ENCODE results near the gene BRAT1. TPM values are rescaled to one million over a fixed set of nuclear protein-coding genes. Genes with fewer than 3 reads are reported as not detected.

The BRAT1 gene
- total RNA-seq, 3 donors from 2014 or later, result 20.7 to 27.9 (median 22.1) TPM

- TF ChIP-seq, protein P1, sequence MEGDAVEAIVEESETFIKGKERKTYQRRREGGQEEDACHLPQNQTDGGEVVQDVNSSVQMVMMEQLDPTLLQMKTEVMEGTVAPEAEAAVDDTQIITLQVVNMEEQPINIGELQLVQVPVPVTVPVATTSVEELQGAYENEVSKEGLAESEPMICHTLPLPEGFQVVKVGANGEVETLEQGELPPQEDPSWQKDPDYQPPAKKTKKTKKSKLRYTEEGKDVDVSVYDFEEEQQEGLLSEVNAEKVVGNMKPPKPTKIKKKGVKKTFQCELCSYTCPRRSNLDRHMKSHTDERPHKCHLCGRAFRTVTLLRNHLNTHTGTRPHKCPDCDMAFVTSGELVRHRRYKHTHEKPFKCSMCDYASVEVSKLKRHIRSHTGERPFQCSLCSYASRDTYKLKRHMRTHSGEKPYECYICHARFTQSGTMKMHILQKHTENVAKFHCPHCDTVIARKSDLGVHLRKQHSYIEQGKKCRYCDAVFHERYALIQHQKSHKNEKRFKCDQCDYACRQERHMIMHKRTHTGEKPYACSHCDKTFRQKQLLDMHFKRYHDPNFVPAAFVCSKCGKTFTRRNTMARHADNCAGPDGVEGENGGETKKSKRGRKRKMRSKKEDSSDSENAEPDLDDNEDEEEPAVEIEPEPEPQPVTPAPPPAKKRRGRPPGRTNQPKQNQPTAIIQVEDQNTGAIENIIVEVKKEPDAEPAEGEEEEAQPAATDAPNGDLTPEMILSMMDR (IDR thresholded peaks at IDR 0.05), result no peak
- ATAC-seq (peak; percentile 50), DNase-seq (peak; percentile 73 to 83 (median 83))
- intact Hi-C loops (cut with DNase I, micrococcal nuclease), result no loop called here
- Histone ChIP-seq H3K9me3 (no peaks in the 10 kb centered on the region), H3K4me1 (ENCODE audit: low read depth) (peaks cover 71% of the 10 kb centered on the region), H3K36me3 (ENCODE audit: low read depth) (no peaks in the 10 kb centered on the region), H3K4me3 (no peak overlapping the region)
These were observed 31.8 kb downstream of the BRAT1 start for GRCh38 chr7:2523461-2523936.

GRCh38 chr7:2522780-2523433 is 32.4 kb downstream of the BRAT1 start:
- DNase-seq (peak; percentile 77 to 84 (median 81)), ATAC-seq (peak; percentile 15)
- no peak overlapping the region for H3K4me3 ChIP-seq
- TF ChIP-seq, protein P1 (IDR thresholded peaks at IDR 0.05), result peak; percentile 11
- intact Hi-C loops (cut with DNase I, micrococcal nuclease), result no loop called here
- no peaks in the 10 kb centered on the region for H3K9me3 ChIP-seq
- H3K4me1 ChIP-seq (ENCODE audit: low read depth), result peaks cover 72% of the 10 kb centered on the region
- no peaks in the 10 kb centered on the region for H3K36me3 ChIP-seq (ENCODE audit: low read depth)

GRCh38 chr7:2521952-2522591 is 33.3 kb downstream of the BRAT1 start:
- H3K36me3 ChIP-seq (ENCODE audit: low read depth), result no peaks in the 10 kb centered on the region
- peak; percentile 73 to 83 (median 82) for DNase-seq
- peaks cover 66% of the 10 kb centered on the region for H3K4me1 ChIP-seq (ENCODE audit: low read depth)
- intact Hi-C loops (cut with DNase I, micrococcal nuclease), result no loop called here
- TF ChIP-seq, protein P1 (IDR thresholded peaks at IDR 0.05), result no peak
- no peaks in the 10 kb centered on the region for H3K9me3 ChIP-seq
- peak; percentile 5 for ATAC-seq
- peak overlapping the region; percentile 7 for H3K4me3 ChIP-seq

- H3K4me1 ChIP-seq (ENCODE audit: low read depth), result peaks cover 59% of the 10 kb centered on the region
- intact Hi-C loops (cut with DNase I, micrococcal nuclease), result no loop called here
- peak in 2 of 3 donors; percentile 38 to 56 for DNase-seq
- no peaks in the 10 kb centered on the region for H3K9me3 ChIP-seq
- no peak for ATAC-seq
- peak overlapping the region; percentile 7 for H3K4me3 ChIP-seq
- TF ChIP-seq, protein P1 (IDR thresholded peaks at IDR 0.05), result no peak
- H3K36me3 ChIP-seq (ENCODE audit: low read depth), result no peaks in the 10 kb centered on the region
These were observed 34.0 kb downstream of the BRAT1 start for GRCh38 chr7:2521341-2521745.

DNA sequence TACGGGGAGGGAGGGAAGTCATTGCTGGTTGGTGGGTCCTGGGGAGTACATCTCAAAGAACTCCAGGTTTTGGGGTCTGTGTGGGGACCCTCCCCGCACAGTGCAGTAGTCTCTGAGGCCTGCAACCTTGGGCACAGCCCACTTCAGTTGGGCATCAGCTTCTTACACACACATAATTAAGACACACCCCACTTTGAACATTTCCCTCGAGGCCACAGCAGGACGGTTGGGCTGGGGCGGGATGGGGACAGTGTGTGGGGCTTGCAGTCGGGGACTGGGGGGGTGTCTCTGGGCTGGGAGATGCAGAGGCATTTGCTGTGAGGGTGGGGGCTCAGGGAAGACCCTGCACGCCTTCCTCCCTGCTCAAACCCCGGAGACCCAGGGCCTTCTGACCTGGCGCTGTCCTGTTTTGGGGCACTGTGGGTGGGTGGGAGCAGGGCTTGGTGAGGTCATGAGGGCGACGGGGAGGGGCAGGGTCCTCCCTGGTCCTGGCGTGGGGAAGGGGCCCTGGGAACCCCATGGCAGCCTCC is 34.5 kb downstream of the BRAT1 start:
- H3K4me1 ChIP-seq (ENCODE audit: low read depth), result peaks cover 53% of the 10 kb centered on the region
- H3K4me3 ChIP-seq, result peak overlapping the region; percentile 38
- ATAC-seq (no peak), DNase-seq (peak in 2 of 3 donors; percentile 68 to 70)
- intact Hi-C loops (cut with DNase I, micrococcal nuclease), result no loop called here
- TF ChIP-seq, protein P1 (IDR thresholded peaks at IDR 0.05), result no peak
- no peaks in the 10 kb centered on the region for H3K36me3 ChIP-seq (ENCODE audit: low read depth)
- no peaks in the 10 kb centered on the region for H3K9me3 ChIP-seq

Measured in mucosa of descending colon (tissue), 3 donors.